Activated T-helper 1 cell treated with Interleukin-2 at 50 U/mL for 16 hours (primary cell): ENCODE measurements around the gene SLC16A8.
"Not testable (repeated sequence)": the region's sequence is repeated elsewhere in the genome, so short reads cannot be mapped to it uniquely, and the experiment has no call there.

Source experiments
- DNase-seq: peaks from one replicate; pipeline ENCODE4 v3.0.0-alpha.2; 2020; ENCODE audit warnings: low read depth

The SLC16A8 gene

DNA sequence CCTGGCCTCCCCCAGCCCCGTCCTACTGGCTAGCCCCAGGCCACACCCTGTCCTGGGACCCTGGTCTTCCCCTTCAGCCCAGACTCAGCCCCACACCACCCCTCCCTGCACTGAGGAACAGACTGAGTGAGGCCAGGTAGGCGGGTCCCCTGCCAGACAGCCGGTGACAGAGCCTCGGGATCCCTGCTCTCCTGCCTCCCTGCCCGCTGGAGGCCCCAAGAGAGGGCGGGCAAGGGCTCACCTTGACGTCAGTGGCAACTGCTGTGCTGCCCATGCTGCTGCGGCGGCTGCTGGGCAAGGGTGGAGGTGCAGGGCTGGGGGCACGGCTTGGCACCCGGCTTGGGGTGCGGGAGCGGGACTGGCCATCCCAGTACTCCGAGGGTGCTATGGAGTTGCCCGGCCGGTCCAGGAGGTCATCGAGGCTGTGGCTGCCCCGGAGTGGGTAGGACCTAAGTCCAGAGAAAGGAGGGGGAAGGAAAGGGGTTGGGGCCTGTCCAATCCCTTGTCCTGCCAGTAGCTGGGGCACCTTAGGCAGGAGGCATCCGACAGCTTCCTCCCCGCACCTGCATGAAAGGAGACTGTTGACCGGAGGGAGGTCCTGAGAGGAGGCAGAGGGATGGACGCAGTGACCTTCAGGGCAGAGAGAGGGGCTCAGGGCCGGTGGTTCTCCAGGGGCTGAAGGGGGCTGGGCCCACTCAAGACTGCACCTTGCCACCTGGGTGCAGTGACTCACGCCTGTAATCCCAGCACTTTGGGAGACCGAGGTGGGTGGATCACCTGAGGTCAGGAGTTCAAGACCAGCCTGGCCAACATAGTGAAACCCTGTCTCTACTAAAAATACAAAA is 2.2 kb upstream of the SLC16A8 start:
- DNase-seq = no peak

DNA sequence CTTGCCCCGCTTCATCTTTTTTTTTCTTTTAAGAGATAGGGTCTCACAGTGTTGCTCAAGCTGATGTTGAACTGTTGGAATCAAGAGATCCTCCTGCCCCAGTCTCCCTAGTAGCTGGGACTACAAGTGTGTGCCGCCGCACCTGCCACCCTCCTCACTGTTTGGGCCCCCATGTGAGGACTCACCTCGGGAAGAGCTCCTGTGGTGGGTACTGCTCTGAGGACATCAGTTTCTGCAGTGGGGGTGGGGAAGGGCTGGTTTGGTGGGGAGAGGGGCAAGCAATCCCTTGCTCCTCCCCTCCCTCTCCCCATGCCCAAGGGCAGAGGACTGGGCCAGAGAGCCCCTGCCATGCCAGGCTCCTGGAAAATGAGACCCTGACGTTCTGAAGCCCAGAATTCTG is 1.5 kb upstream of the SLC16A8 start:
- no peak for DNase-seq

GRCh38 chr22:38085056-38085455 is 1.1 kb upstream of the SLC16A8 start:
- DNase-seq = no peak

DNA sequence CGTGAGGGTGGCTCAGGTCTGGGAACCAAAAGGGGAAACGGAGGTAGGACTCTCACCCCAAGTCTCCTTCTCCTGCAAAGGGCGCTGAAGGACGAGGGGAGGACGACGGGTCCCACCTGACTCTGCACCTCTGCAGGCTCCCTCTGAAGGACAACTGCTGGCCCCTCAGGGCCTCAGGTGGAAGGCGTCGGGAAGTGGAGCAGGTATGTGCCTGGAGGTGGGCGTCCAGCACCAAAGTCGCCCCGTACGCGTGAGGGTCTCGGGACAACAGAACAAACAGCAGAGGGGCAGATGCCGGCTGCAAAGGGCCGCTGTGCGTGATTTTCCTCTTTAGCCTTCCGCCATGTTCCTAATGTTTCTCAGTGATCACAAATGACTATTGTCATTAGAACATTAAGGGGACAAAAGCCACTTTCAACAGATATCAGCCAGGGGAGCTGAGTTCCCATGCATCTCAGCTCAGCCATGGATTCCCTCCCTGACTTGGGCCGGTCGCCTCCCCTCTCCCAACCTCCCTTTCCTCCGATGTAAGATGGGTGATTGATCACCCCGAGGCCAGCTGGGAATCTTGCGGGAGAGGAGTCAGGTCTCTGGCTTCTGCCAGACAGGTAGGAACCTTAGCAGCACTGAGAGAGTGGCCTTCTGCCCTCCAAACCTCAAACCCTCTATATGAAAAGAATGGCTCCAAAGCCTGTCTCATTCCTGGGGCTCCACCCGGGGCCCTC is 836 bp downstream of the SLC16A8 start:
- no peak for DNase-seq

DNA sequence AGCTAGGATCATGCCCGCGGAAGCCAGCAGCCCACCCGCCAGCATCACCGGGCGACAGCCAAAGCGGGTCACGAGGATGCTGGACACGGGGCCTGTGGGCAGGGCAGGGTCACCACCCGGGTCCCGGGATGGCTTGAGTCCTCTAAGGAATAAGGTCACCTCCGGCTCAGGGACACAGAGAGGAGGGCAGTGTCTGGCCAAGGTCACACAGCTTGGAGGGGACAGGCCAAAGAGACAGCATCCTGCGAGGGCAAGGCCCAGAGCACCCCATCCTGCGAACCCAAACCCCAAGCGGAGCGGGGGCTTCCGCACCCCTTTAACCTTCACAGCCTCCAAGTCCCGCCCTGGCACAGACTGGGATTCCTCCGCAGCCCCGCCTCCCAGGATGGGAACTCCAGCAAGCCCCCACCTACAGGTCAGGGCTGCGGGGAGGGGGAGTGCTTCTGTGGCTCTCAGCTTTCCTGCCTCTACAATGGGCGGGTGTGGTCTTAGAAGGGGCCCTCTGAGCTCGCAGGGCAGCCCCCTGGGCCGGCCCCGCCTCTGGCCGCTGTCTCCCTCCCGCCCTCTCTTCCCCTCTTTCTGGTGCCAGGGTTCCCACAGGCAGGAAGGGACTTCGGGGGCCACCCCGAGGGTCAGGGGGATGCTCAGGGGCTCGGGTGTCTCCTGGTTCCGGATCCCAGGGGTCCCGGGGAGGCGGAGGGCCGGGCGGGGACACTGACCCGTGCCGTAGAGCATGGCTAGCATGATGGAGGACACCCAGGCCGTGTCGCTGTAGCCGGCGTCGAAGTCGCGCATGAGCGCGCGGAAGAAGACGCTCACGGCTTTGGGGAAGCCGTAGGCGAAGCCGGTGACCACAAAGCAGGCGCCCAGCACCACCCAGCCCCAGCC is 1.8 kb downstream of the SLC16A8 start:
- DNase-seq = no peak

DNA sequence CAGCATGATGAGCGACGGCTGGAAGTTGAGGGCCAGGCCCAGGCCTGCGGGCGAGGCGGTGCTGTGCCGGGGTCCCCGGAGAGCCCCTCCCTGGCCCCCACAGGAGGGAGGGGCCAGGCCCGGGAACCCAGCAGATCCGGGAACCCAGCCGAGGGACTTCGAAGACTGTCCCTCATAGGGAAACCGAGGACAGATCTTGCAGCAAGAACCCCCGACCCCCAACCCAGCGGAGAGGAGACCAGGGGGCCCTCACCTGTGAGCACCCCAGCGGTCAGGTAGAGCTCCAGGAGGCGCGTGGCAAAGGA is 2.4 kb downstream of the SLC16A8 start:
- no peak for DNase-seq

- no peak for DNase-seq
These were observed 2.9 kb downstream of the SLC16A8 start for GRCh38 chr22:38080850-38081635.

DNA sequence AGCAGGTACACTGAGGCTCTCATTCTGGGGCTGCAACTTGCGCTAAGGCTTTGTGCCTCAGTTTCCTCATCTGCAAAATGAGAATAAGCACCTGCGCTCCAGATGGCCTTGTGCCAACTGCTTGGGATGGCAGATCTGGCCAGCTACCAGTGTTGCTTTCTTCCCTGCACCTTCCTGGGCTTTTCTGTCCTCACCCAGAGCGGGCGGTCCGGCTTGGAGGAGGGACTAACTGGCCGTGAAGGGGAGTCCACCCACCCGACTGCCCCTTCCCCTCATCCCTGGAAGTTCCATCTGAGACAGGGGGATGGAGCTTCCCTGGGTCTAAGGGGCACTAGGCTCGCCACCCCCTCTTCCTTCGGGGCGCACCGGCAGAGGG is 3.5 kb downstream of the SLC16A8 start:
- DNase-seq = no peak

DNA sequence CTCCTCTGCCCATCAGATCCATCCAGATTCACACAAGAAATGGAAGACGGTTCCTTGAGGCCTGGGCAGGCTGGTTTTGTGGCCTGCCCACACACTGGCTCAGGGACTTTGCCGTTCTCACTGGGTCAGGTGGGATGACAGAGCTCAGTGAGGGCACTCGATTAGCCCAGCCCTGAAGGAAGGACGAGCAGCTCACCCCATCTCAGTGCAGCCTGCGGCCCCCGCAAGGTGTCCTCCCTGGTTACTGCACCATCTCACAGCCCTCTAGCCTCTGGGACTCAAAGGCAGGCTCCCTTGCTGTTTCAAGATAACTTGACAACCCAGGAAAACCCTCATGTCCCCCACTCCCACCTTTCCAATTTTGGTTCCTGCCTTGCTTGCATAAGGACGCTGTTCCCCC is 4.2 kb downstream of the SLC16A8 start:
- no peak for DNase-seq

DNA sequence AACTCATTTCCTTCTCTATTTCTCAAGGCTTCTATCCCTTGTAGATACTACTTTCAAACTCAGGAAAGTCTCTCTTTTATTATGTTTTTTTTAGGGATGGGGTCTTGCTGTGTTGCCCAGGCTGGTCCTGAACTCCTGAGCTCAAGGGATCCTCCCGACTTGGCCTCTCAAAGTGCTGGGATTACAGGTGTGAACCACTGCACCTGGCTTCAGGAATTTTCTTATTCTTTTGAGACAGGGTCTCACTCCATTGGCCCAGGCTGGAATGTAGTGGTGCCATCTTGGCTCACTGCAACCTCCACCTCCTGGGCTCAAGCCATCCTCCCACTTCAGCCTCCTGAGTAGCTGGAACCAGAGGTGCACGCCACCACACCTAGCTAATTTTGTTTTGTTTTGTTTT is 4.8 kb downstream of the SLC16A8 start:
- DNase-seq = not testable (repeated sequence)

DNA sequence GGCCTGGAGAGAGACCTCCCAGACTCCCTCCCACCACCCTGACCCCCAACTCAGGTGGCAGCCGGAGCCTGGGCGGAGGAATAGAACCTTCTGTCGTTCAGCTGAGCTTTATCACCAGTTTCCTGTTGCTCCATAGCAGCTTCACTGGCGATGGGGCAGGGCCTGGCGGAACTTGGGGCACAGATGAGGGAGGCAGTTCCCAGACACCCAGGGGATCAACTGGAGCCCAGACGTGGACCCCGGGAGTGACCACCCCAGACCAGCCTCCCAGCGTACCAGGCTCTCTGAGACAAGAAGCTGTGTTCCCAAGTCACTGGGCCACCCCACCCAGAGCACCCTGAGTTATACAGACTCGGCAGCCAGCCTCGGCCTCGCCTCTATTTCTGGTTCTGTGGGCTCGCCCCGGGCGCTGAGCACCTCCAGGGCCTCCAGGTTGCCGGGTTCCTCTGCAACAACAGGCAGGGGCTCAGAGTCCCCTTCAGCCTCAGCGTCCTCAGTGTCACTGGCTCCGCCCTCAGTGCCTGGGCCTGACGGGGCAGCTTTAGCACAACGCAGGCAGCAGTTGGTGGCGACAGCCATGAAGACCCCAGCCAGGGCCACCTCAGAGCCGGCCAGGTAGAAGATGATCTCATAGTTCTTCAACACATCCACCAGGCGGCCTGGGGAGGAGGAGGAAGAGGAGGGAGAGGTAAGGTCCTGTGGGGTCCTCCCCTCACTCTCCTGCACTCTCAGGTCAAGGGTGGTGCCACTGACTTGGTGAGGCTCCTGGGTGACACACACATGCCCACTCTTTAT is 5.7 kb downstream of the SLC16A8 start:
- DNase-seq = no peak

GRCh38 chr22:38077595-38077994 is 6.4 kb downstream of the SLC16A8 start:
- DNase-seq = no peak

- DNase-seq = no peak
These were observed 6.9 kb downstream of the SLC16A8 start for GRCh38 chr22:38077096-38077495.

- no peak for DNase-seq
These were observed 8.0 kb downstream of the SLC16A8 start for GRCh38 chr22:38075961-38076360.

- no peak for DNase-seq
These were observed 8.7 kb downstream of the SLC16A8 start for GRCh38 chr22:38075105-38075825.

DNA sequence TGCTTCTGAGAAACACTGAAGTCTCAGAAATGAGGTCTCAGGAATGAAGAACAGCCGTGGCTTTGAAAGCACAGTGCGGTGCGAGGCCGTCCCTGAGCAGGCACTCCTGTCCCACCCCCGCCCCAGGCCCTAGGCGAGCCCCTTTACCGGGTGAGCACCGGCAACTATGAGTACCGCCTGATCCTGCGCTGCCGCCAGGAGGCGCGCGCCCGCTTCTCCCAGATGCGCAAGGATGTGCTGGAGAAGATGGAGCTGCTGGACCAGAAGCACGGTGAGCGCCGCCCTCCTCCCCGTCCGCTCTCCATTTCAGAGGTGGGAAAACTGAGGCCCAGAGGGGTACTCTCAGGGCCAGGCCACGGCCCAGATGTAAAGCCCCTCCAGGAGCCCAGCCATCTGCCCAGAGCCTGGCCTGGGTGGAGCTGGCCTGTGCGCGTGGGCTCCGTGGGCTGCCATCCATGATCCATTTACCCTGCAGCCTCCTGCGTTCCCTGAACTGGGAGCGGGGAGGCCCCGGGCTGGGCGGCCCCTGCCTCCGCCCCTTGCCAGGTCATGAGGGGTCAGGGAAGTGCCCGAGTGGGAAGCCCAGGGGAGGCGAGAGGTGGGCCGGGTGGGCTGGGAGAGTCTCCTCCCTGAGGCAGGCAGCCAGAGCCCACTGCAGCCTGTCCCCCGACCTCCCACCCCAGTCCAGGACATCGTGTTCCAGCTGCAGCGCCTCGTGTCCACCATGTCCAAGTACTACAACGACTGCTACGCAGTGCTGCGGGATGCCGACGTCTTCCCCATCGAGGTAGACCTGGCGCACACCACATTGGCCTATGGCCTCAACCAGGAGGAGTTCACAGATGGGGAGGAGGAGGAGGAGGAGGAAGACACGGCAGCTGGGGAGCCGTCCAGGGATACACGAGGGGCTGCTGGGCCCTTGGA is 9.5 kb downstream of the SLC16A8 start:
- no peak for DNase-seq

- no peak for DNase-seq
These were observed 10.5 kb downstream of the SLC16A8 start for GRCh38 chr22:38073150-38074130.
